ENCODE results near the gene PPP1R18.

PPP1R18 gene

GRCh38 chr6:30685157-30686008 is 1.1 kb downstream of the PPP1R18 start:
- Mint-ChIP-seq H3K36me3 (ENCODE audit: low read depth) (peaks cover 26% of the 10 kb centered on the region), H3K9me3 (no peaks in the 10 kb centered on the region), H3K4me1 (peaks cover 86% of the 10 kb centered on the region), H3K4me3 (peak overlapping the region; percentile 93), H3K27me3 (ENCODE audit: low read depth, poor library complexity) (no peaks in the 10 kb centered on the region), H3K27ac (peak overlapping the region; percentile 98)
- TF ChIP-seq CTCF (IDR thresholded peaks at IDR 0.05): no peak
- no peak for DNase-seq

GRCh38 chr6:30684386-30685156 is 1.9 kb downstream of the PPP1R18 start:
- peaks cover 30% of the 10 kb centered on the region for H3K36me3 Mint-ChIP-seq (ENCODE audit: low read depth)
- H3K4me1 Mint-ChIP-seq: peaks cover 86% of the 10 kb centered on the region
- no peaks in the 10 kb centered on the region for H3K9me3 Mint-ChIP-seq
- peak overlapping the region; percentile 93 for H3K4me3 Mint-ChIP-seq
- no peak for TF ChIP-seq CTCF (IDR thresholded peaks at IDR 0.05)
- peak overlapping the region; percentile 98 for H3K27ac Mint-ChIP-seq
- H3K27me3 Mint-ChIP-seq (ENCODE audit: low read depth, poor library complexity): peaks cover 5% of the 10 kb centered on the region
- DNase-seq: peak; percentile 14

- H3K27me3 Mint-ChIP-seq (ENCODE audit: low read depth, poor library complexity): peaks cover 9% of the 10 kb centered on the region
- H3K4me1 Mint-ChIP-seq: peaks cover 86% of the 10 kb centered on the region
- H3K36me3 Mint-ChIP-seq (ENCODE audit: low read depth): peaks cover 34% of the 10 kb centered on the region
- no peaks in the 10 kb centered on the region for H3K9me3 Mint-ChIP-seq
- H3K4me3 Mint-ChIP-seq: peak overlapping the region; percentile 87
- peak overlapping the region; percentile 86 for H3K27ac Mint-ChIP-seq
- no peak for DNase-seq
- no peak for TF ChIP-seq CTCF (IDR thresholded peaks at IDR 0.05)
Measured at GRCh38 chr6:30683980-30684338, 2.5 kb downstream of the PPP1R18 start.

- peak overlapping the region; percentile 87 for H3K4me3 Mint-ChIP-seq
- no peaks in the 10 kb centered on the region for H3K9me3 Mint-ChIP-seq
Measured at GRCh38 chr6:30683183-30683979, 3.1 kb downstream of the PPP1R18 start.

More at GRCh38 chr6:30683183-30683979, 3.1 kb downstream of the PPP1R18 start:
- peak; percentile 9 for DNase-seq
- Mint-ChIP-seq H3K27ac (peak overlapping the region; percentile 88), H3K27me3 (ENCODE audit: low read depth, poor library complexity) (peaks cover 9% of the 10 kb centered on the region), H3K4me1 (peaks cover 81% of the 10 kb centered on the region), H3K36me3 (ENCODE audit: low read depth) (peaks cover 38% of the 10 kb centered on the region)
- TF ChIP-seq CTCF (IDR thresholded peaks at IDR 0.05): no peak
